Heart left ventricle (tissue), 13 donors: ENCODE results near the gene GAGE13.

Experiments used
- POLR2A ChIP-seq, 2 donors: fragments of 450-650 bp; IDR thresholded peaks; one replicate each; pipeline ENCODE4 v1.6.1; 2017; ENCODE audit warnings: antibody characterized with exemption in 2 of 2, mild to moderate bottlenecking in 2 of 2, moderate library complexity in 2 of 2
- TF ChIP-seq, protein P1 (sequence below), 12 donors: fragments of 200-600 bp; sonication (generic) in 4 of 12; IDR thresholded peaks; one replicate each; pipeline versions ENCODE4 v1.5.0 to v1.8.0; 2018 to 2022; ENCODE audit warnings: antibody characterized with exemption in 12 of 12, mild to moderate bottlenecking in 5 of 12
- donor health status: ischemic (EF 13 %, LVEDD 7.1; RV severe dilation, severe dysfunction).
- donor health status: DM: no; HTN: yes; CAD: no.
- donor health status: DM: no; HTN: no; CAD: no.
- donor health status: ischemic (EF 25% LVEDD 6.9; RV normal size, moderate dysfunction).
- donor health status: ischemic (EF 25% LVEDD 5.7; RV mildly dilated, moderate dysfunction).
- donor health status: ischemic (EF 35%, LVEDD 5.7; RV mildly dilated, moderate dysfunction).
- donor health status: nonischemic (EF 11% LVEDD 7.7; RV severe dilation, severe dysfunction).
- donor health status: DM: yes; HTN: yes; CAD: no.
- donor health status: PGD.
- donor health status: ischemic (EF 29% LVEDD 5.4; RV normal size, mild dysfunction).
- donor health status: nonischemic (EF 23%, LVEDD 6.1; RV moderate dilation, normal function).

DNA sequence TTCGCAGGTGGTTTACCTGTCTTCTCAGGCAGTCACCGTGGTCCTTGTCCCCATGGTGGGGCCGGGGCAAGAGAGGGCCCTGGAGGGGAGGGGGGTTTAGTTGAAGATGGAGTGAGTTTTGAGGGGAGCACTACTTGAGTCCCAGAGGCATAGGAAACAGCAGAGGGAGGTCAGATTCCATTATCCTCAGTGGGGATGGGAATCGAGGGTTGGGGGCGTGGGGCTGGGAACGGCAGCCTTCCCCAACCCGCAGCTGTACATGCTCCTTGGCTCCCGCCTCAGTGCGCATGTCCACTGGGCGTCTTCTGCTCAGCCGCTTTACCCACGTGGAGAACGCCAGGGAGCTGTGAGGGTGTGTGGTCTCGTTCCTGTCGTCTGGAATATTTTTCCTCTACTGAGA is 28.0 kb upstream of the GAGE13 start, which contains the start of gene GAGE10:
- TF ChIP-seq POLR2A (IDR thresholded peaks at IDR 0.05) = no peak
- TF ChIP-seq, protein P1, sequence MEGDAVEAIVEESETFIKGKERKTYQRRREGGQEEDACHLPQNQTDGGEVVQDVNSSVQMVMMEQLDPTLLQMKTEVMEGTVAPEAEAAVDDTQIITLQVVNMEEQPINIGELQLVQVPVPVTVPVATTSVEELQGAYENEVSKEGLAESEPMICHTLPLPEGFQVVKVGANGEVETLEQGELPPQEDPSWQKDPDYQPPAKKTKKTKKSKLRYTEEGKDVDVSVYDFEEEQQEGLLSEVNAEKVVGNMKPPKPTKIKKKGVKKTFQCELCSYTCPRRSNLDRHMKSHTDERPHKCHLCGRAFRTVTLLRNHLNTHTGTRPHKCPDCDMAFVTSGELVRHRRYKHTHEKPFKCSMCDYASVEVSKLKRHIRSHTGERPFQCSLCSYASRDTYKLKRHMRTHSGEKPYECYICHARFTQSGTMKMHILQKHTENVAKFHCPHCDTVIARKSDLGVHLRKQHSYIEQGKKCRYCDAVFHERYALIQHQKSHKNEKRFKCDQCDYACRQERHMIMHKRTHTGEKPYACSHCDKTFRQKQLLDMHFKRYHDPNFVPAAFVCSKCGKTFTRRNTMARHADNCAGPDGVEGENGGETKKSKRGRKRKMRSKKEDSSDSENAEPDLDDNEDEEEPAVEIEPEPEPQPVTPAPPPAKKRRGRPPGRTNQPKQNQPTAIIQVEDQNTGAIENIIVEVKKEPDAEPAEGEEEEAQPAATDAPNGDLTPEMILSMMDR (IDR thresholded peaks at IDR 0.05) = no peak
